B cell (primary cell): ENCODE results near the gene PDXK. TPM values are rescaled to one million over a fixed set of nuclear protein-coding genes. Genes with fewer than 3 reads are reported as not detected.

ENCODE experiments used
- ATAC-seq: fragments of 200-7000 bp; cut with Tn5 transposase; one replicate; pipeline ENCODE4 v1.10.0; 2021; ENCODE audit warnings: low read depth, mild to moderate bottlenecking, moderate number of reproducible peaks, moderate library complexity
- CTCF ChIA-PET: fragments of 350-600 bp; sonication (Branson Sonifier 250); formaldehyde crosslinking; loops from one replicate; lab custom pipeline; 2021; ENCODE audit warnings: antibody characterized with exemption, inconsistent platforms; lab: Charles Lee
- POLR2A ChIA-PET: fragments of 350-600 bp; sonication (Branson Sonifier 250); formaldehyde crosslinking; loops from one replicate; lab custom pipeline; 2021; ENCODE audit warnings: antibody characterized with exemption; lab: Charles Lee
- DNase-seq: peaks from one replicate; pipeline ENCODE4 v3.0.0; 2013
- H2AFZ ChIP-seq: 2 replicates; pipeline ENCODE4 v1.6.1; 2012; ENCODE audit warnings: mild to moderate bottlenecking, low read depth, low read length; ENCODE audit not compliant: insufficient read depth, poor library complexity, severe bottlenecking
- H3K27ac ChIP-seq, 2 donors: 1 replicate in 1 of 2; 2 replicates in 1 of 2; pipeline ENCODE4 v1.5.1; 2012 to 2013; ENCODE audit warnings: low read length in 2 of 2, mild to moderate bottlenecking in 2 of 2, moderate library complexity in 1 of 2
- H3K27me3 ChIP-seq, 4 experiments: fragments of 200-600 bp in 1 of 4; sonication (generic) in 1 of 4; replicated peaks in 1 of 4; 1 replicate in 2 of 4; 2 replicates in 2 of 4; pipeline versions ENCODE4 v1.6.1 to v1.7.0; 2013 to 2016; ENCODE audit warnings: low read length in 3 of 4, mild to moderate bottlenecking in 2 of 4, mixed read lengths in 1 of 4, moderate library complexity in 1 of 4; ENCODE audit not compliant: insufficient read depth in 4 of 4, control insufficient read depth in 3 of 4; ENCODE audit errors: control extremely low read depth in 1 of 4
- H3K36me3 ChIP-seq, 2 experiments: replicated peaks in 1 of 2; 1 replicate in 1 of 2; 2 replicates in 1 of 2; pipeline versions ENCODE4 v1.6.1 to v1.7.1; 2013; ENCODE audit warnings: low read length in 1 of 2; ENCODE audit not compliant: insufficient read depth in 2 of 2, control insufficient read depth in 1 of 2; ENCODE audit errors: control extremely low read depth in 1 of 2, extremely low read depth in 1 of 2
- H3K4me1 ChIP-seq, 2 donors: fragments of 200-600 bp in 1 of 2; sonication (generic) in 1 of 2; 1 replicate in 1 of 2; 2 replicates in 1 of 2; pipeline versions ENCODE4 v1.5.1 to v1.6.1; 2013 to 2017; ENCODE audit warnings: low read length in 2 of 2; ENCODE audit not compliant: control insufficient read depth in 2 of 2, insufficient read depth in 2 of 2
- H3K4me2 ChIP-seq: replicated peaks from 2 replicates; pipeline ENCODE3; 2012; ENCODE audit warnings: mild to moderate bottlenecking, low read depth, low read length; ENCODE audit not compliant: poor library complexity, severe bottlenecking
- H3K4me3 ChIP-seq, 5 experiments: fragments of 200-600 bp in 1 of 5; sonication (generic) in 1 of 5; 1 replicate in 3 of 5; 2 replicates in 2 of 5; pipeline versions ENCODE4 v1.5.1 to v1.7.0; 2011 to 2016; ENCODE audit warnings: low read length in 4 of 5, mild to moderate bottlenecking in 4 of 5, low read depth in 2 of 5, control low read depth in 1 of 5, moderate library complexity in 1 of 5; ENCODE audit not compliant: insufficient read depth in 1 of 5; ENCODE audit errors: control extremely low read depth in 1 of 5, extremely low read depth in 1 of 5
- H3K79me2 ChIP-seq: fragments of 200-600 bp; sonication (generic); one replicate; pipeline ENCODE4 v1.6.0; 2016; ENCODE audit warnings: low read length; ENCODE audit not compliant: control insufficient read depth, insufficient read depth
- H3K9ac ChIP-seq: fragments of 200-600 bp; sonication (generic); 2 replicates; pipeline ENCODE4 v1.6.1; 2017; ENCODE audit warnings: mild to moderate bottlenecking, low read length, moderate library complexity
- H3K9me3 ChIP-seq, 3 donors: one replicate each; pipeline versions ENCODE4 v1.6.1 to v1.7.1; 2013; ENCODE audit warnings: low read length in 2 of 3; ENCODE audit not compliant: control insufficient read depth in 2 of 3, insufficient read depth in 1 of 3; ENCODE audit errors: control extremely low read depth in 1 of 3
- H4K20me1 ChIP-seq: 2 replicates; pipeline ENCODE4 v1.6.0; 2012; ENCODE audit warnings: mild to moderate bottlenecking, low read length; ENCODE audit not compliant: insufficient read depth, control insufficient read depth, poor library complexity, severe bottlenecking
- H3K27ac Mint-ChIP-seq: one replicate; pipeline ENCODE4 v1.8.0; 2021; ENCODE audit warnings: mixed read lengths
- H3K27me3 Mint-ChIP-seq: one replicate; pipeline ENCODE4 v1.8.0; 2021; ENCODE audit warnings: mixed read lengths
- H3K4me1 Mint-ChIP-seq: one replicate; pipeline ENCODE4 v1.8.0; 2021; ENCODE audit warnings: mixed read lengths
- H3K4me3 Mint-ChIP-seq: one replicate; pipeline ENCODE4 v1.8.0; 2021; ENCODE audit warnings: mixed read lengths
- H3K9me3 Mint-ChIP-seq: one replicate; pipeline ENCODE4 v1.8.0; 2022; ENCODE audit warnings: mixed read lengths; ENCODE audit not compliant: insufficient read depth
- CTCF ChIP-seq: fragments of 200-600 bp; IDR thresholded peaks from one replicate; pipeline ENCODE4 v1.8.0; 2022; ENCODE audit warnings: antibody characterized with exemption, mild to moderate bottlenecking
- EZH2 ChIP-seq: IDR thresholded peaks from 2 replicates; pipeline ENCODE4 v1.6.1; 2012; ENCODE audit warnings: borderline replicate concordance, low read depth, mild to moderate bottlenecking, moderate library complexity, low read length; ENCODE audit not compliant: insufficient read depth, poor library complexity, severe bottlenecking
- WGBS: methylation state at CpG from one replicate; pipeline ENCODE4 v1.1.5; 2013; ENCODE audit warnings: missing lambda C conversion rate; ENCODE audit not compliant: insufficient coverage; 5-methylcytosine and 5-hydroxymethylcytosine counted together
- intact Hi-C: fragments of 100-400 bp; cut with micrococcal nuclease; formaldehyde crosslinking; loops from one replicate; pipeline ENCODE4 v1.10.0; 2022
- polyA plus RNA-seq: library from polyadenylated mRNA; depleted of rRNA; stranded (reverse); fragments of >200 nt; gene quantifications from 2 replicates; pipeline ENCODE4 v1.2.3, GENCODE V29; 2012
- total RNA-seq, 2 donors: library from RNA; stranded (reverse); fragments of 120-200 nt in 1 of 2; gene quantifications; 1 replicate in 1 of 2; 2 replicates in 1 of 2; pipeline versions ENCODE4 v1.2.3 to v1.2.4, GENCODE V29; 2013 to 2022

PDXK gene
- total and polyA plus RNA-seq, 2 donors (not counting 1 experiment from before 2014, with no cell fraction given): 31.1 to 102 TPM

- Histone ChIP-seq H3K36me3 (peaks cover 1 to 10% of the 10 kb centered on the region in 2 experiments), H3K9ac (no peak overlapping the region), H2AFZ (no peak overlapping the region), H3K4me1 (no peaks in the 10 kb centered on the region), H3K4me3 (no peak overlapping the region), H3K4me2 (no peak overlapping the region), H3K27ac (no peak overlapping the region), H3K27me3 (no peaks in the 10 kb centered on the region), H3K79me2 (no peaks in the 10 kb centered on the region), H3K9me3 (peaks cover 0 to 5% (median 0%) of the 10 kb centered on the region in 3 donors), H4K20me1 (peaks cover 43% of the 10 kb centered on the region)
- Mint-ChIP-seq H3K4me3 (no peak overlapping the region), H3K4me1 (peaks cover 5% of the 10 kb centered on the region), H3K27me3 (no peaks in the 10 kb centered on the region), H3K9me3 (no peaks in the 10 kb centered on the region), H3K27ac (no peak overlapping the region)
- ChIA-PET POLR2A (interaction anchor here (1.5 kb wide), 1 partner anchor 11 kb away, joined by 4 read pairs; no protein-coding TSS in a partner anchor), CTCF (no interaction called here)
- intact Hi-C loops: no loop called here
- DNase-seq: no peak
- WGBS: 94% methylated on average over 17 of the region's 25 CpGs
- ATAC-seq: no peak
- TF ChIP-seq EZH2 (no peak), CTCF (no peak)
Measured at GRCh38 chr21:43739621-43740435, 20.9 kb downstream of the PDXK start.

- ATAC-seq: no peak
- no peaks in the 10 kb centered on the region for H3K79me2 ChIP-seq
- peak; percentile 66 for DNase-seq
- peaks cover 5% of the 10 kb centered on the region for H3K4me1 Mint-ChIP-seq
- H2AFZ ChIP-seq: no peak overlapping the region
- intact Hi-C loops: no loop called here
- H3K4me3 Mint-ChIP-seq: no peak overlapping the region
- H3K36me3 ChIP-seq: peaks cover 1 to 10% of the 10 kb centered on the region in 2 experiments
- no peak overlapping the region for H3K4me2 ChIP-seq
- TF ChIP-seq EZH2 (no peak), CTCF (no peak)
- H3K27ac ChIP-seq: no peak overlapping the region
- no peaks in the 10 kb centered on the region for H3K27me3 Mint-ChIP-seq
- no peak overlapping the region for H3K4me3 ChIP-seq
- no peaks in the 10 kb centered on the region for H3K9me3 Mint-ChIP-seq
- H4K20me1 ChIP-seq: peaks cover 37% of the 10 kb centered on the region
- ChIA-PET CTCF (no interaction called here), POLR2A (no interaction called here)
- H3K9me3 ChIP-seq: peaks cover 0 to 5% (median 0%) of the 10 kb centered on the region in 3 donors
- H3K27me3 ChIP-seq: no peaks in the 10 kb centered on the region
- no peaks in the 10 kb centered on the region for H3K4me1 ChIP-seq
- 81% methylated on average over 18 of the region's 25 CpGs for WGBS
- no peak overlapping the region for H3K9ac ChIP-seq
- no peak overlapping the region for H3K27ac Mint-ChIP-seq
Measured at GRCh38 chr21:43740497-43741156, 21.7 kb downstream of the PDXK start.
